Mucosa of descending colon (tissue), 3 donors: ENCODE measurements around the gene CDH4. TPM values are rescaled to one million over a fixed set of nuclear protein-coding genes. Genes with fewer than 3 reads are reported as not detected.
"Not testable (repeated sequence)": the region's sequence is repeated elsewhere in the genome, so short reads cannot be mapped to it uniquely, and the experiment has no call there.

Experiments
- ATAC-seq: fragments of 200-7000 bp; cut with Tn5 transposase; one replicate; pipeline ENCODE4 v1.9.1; 2020; ENCODE audit warnings: mild to moderate bottlenecking, moderate library complexity
- DNase-seq, 3 donors: peaks; one replicate each; pipeline ENCODE4 v3.0.0-alpha.2; 2020
- H3K36me3 ChIP-seq: fragments of 200-600 bp; one replicate; pipeline ENCODE4 v1.8.0; 2021; ENCODE audit warnings: low read depth, mild to moderate bottlenecking
- H3K4me1 ChIP-seq: fragments of 200-600 bp; one replicate; pipeline ENCODE4 v1.8.0; 2021; ENCODE audit warnings: low read depth, mild to moderate bottlenecking
- H3K4me3 ChIP-seq: fragments of 200-600 bp; one replicate; pipeline ENCODE4 v1.8.0; 2021; ENCODE audit warnings: mild to moderate bottlenecking
- H3K9me3 ChIP-seq: fragments of 200-600 bp; one replicate; pipeline ENCODE4 v1.8.0; 2021; ENCODE audit warnings: mild to moderate bottlenecking
- intact Hi-C, 2 donors: fragments of 100-400 bp; cut with DNase I in 1 of 2; cut with micrococcal nuclease in 1 of 2; formaldehyde crosslinking; loops; one replicate each; pipeline versions ENCODE4 v1.11.0 to v1.11.1; 2022; cut with DNase I, micrococcal nuclease
- total RNA-seq, 3 donors: library from RNA; stranded (reverse); fragmentation: NEBNext Ultra II Directional in 2 of 3; extraction: Animal tissue kit (Norgen Biotek cat#: 25700) in 2 of 3; gene quantifications; one replicate each; pipeline versions ENCODE4 v1.2.1 to v1.2.4, GENCODE V29; 2021 to 2023
- TF ChIP-seq, protein P1 (sequence below): fragments of 200-600 bp; IDR thresholded peaks from one replicate; pipeline ENCODE4 v1.8.0; 2022; ENCODE audit warnings: antibody characterized with exemption, mild to moderate bottlenecking
- donor health status: DM: no; HTN: no; CAD: no; lungs with moderate emphysema.
- donor health status: DM: no; HTN: no; CAD: no.
- donor health status: DM: no; HTN: yes; CAD: no.

Gene CDH4
- total RNA-seq, 3 donors from 2014 or later = 0.16 TPM; not detected in 2

DNA sequence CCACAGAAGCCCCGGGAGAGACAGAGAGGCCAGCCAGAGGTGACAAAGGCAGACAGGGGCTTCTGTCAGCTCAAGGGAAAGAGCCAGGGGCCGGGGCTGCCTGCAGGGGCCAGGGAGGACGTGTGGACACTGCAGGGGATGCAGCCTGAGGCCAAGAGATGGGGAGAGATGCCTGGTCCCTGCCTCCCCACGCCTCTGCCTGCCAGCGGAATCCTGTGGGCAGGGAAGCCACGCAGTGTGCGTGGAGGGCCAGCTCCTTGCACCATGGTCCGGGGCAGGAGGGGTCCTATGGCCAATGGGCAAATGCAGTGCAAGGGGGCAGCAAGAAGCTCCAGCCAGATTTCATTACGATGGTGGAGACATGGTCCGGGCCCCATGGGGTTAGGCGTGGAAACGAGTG lies 224.9 kb downstream of the CDH4 start:
- DNase-seq (no peak), ATAC-seq (no peak)
- Histone ChIP-seq H3K4me1 (no peaks in the 10 kb centered on the region), H3K9me3 (no peaks in the 10 kb centered on the region), H3K4me3 (no peak overlapping the region), H3K36me3 (no peaks in the 10 kb centered on the region)
- TF ChIP-seq, protein P1, sequence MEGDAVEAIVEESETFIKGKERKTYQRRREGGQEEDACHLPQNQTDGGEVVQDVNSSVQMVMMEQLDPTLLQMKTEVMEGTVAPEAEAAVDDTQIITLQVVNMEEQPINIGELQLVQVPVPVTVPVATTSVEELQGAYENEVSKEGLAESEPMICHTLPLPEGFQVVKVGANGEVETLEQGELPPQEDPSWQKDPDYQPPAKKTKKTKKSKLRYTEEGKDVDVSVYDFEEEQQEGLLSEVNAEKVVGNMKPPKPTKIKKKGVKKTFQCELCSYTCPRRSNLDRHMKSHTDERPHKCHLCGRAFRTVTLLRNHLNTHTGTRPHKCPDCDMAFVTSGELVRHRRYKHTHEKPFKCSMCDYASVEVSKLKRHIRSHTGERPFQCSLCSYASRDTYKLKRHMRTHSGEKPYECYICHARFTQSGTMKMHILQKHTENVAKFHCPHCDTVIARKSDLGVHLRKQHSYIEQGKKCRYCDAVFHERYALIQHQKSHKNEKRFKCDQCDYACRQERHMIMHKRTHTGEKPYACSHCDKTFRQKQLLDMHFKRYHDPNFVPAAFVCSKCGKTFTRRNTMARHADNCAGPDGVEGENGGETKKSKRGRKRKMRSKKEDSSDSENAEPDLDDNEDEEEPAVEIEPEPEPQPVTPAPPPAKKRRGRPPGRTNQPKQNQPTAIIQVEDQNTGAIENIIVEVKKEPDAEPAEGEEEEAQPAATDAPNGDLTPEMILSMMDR = no peak
- intact Hi-C loops = no loop called here

DNA sequence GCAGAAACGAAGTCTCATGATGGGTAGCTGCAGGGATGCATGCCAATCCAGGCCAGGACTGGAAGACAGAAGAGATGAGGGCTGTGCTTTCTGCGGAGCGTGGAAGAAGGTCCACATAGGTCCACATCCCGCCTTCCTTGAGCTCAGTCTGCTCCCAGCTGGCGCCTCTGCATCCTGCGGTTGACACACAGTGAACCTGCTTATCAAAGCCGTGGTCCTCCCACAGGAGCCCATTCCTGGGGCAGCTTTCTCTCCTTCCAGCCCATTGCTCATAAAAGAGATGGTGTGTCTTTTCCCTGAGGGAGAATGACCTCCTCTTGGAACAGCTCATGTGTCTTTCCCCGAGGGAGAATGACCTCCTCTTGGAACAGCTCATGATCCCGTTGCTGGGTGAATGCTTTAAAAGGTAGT lies 225.4 kb downstream of the CDH4 start:
- H3K4me1 ChIP-seq = no peaks in the 10 kb centered on the region
- DNase-seq (no peak), ATAC-seq (no peak)
- TF ChIP-seq, protein P1 = no peak
- no peaks in the 10 kb centered on the region for H3K9me3 ChIP-seq
- no peak overlapping the region for H3K4me3 ChIP-seq
- no peaks in the 10 kb centered on the region for H3K36me3 ChIP-seq
- intact Hi-C loops = no loop called here

DNA sequence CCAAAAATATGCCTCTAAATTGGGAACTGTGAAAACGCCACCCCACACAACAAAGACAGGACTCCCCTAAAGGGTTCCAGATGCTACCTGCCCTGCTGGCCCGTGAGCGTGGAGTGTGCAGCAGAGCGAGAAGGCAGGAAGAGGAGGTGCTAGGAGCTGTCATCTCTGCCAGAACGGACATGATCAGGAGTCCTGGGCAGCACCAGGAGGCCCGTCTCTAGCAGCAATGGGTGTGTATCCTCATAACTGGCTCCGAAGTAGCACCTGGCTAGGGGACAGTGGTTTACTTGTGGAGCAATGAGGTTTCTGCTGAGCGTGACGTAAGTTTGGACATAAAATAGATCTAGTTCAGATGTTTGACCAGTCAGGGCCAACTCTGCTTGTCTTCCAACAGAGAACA lies 226.0 kb downstream of the CDH4 start:
- Histone ChIP-seq H3K4me3 (no peak overlapping the region), H3K4me1 (no peaks in the 10 kb centered on the region), H3K36me3 (no peaks in the 10 kb centered on the region), H3K9me3 (no peaks in the 10 kb centered on the region)
- DNase-seq (no peak), ATAC-seq (no peak)
- TF ChIP-seq, protein P1 = no peak
- intact Hi-C loops = no loop called here

DNA sequence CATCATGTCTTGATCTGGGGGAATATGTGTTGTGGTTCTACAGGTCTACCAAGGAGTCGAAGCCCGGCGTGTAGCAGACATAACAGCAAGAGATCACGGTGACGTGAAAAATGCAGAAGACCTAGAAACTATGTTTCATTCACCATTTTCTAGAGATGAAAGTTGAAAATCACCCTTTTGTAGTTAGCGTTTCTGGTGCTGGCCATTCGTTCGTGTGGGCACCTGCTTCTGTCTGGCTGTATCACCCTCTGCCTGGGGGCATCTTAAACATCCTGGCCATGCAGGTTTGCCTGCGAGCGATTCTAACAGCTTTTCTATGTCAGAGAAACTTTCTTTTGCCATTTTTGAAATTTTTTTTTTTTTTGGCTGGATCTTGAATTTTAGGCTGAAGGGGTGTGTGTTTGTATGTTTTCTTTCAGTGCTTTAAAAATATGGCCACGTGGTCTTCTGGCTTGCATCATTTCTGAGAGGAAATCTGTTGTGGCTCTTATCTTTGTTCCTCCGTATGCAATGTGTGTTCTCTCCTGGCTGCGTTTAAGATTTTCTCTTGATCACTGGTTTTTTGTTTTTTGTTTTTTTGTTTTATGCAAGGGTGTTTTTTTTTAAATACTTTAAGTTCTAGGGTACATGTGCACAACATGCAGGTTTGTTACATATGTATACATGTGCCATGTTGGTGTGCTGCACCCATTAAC lies 226.7 kb downstream of the CDH4 start:
- intact Hi-C loops = no loop called here
- no peak for DNase-seq
- H3K4me3 ChIP-seq = no peak overlapping the region
- H3K4me1 ChIP-seq = no peaks in the 10 kb centered on the region
- no peaks in the 10 kb centered on the region for H3K36me3 ChIP-seq
- no peak for ATAC-seq
- no peaks in the 10 kb centered on the region for H3K9me3 ChIP-seq
- TF ChIP-seq, protein P1 = no peak

DNA sequence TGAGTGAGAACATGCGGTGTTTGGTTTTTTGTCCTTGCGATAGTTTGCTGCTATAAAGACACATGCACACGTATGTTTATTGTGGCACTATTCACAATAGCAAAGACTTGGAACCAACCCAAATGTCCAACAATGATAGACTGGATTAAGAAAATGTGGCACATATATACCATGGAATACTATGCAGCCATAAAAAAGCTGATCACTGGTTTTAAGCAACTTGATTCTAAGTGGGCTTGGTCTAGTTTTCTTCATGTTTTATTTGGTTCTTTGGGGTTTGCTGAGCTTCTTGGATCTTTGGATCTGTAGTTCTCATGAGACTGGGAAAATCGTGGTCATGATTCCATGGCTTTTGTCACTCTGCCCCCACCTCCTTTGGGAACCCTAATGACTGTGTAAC lies 227.4 kb downstream of the CDH4 start:
- H3K4me1 ChIP-seq, H3K9me3 ChIP-seq, DNase-seq, H3K4me3 ChIP-seq, intact Hi-C loops, H3K36me3 ChIP-seq, ATAC-seq: not testable (repeated sequence)

DNA sequence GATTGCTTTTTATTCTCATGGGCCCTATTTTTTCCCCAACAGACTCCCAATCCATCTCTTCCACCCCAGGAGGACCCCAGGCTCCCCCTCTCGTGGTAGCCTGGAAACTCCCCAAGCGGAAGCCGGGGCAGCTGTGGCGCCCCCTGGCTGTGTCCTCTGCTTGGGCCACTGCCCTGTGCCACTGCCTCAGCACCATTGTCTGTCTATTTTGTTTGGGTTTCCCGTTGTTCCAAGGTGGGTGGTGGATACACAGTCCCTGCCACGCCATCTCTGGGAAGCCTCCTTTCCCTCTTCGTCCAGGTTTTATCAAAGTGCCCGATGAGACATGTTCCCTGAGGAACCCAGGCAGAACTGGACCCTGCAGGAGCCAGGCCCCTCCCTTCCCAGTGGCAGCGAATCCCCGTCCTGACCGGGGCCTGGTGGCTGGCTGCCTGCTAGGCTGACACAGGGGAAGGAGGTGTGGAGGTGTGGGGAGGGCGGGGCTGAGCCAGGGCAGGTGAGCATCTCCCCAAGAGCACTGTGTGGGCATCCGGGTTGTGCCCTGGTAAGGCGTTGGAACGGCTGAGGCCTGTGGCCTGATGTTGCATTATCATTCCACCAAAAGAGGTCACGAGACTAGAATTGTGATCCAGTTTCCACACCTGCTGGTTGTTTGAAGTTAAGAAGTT lies 228.2 kb downstream of the CDH4 start:
- intact Hi-C loops = no loop called here
- Histone ChIP-seq H3K4me3 (no peak overlapping the region), H3K9me3 (no peaks in the 10 kb centered on the region), H3K36me3 (no peaks in the 10 kb centered on the region), H3K4me1 (no peaks in the 10 kb centered on the region)
- no peak for DNase-seq
- TF ChIP-seq, protein P1 = no peak
- no peak for ATAC-seq
